ENCODE results near the gene ALOX12B. TPM values are rescaled to one million over a fixed set of nuclear protein-coding genes. Genes with fewer than 3 reads are reported as not detected.

The ALOX12B gene
- polyA plus RNA-seq, 1 of the 3 experiments (the other 2 are of a cell fraction), result 0.20 TPM

DNA sequence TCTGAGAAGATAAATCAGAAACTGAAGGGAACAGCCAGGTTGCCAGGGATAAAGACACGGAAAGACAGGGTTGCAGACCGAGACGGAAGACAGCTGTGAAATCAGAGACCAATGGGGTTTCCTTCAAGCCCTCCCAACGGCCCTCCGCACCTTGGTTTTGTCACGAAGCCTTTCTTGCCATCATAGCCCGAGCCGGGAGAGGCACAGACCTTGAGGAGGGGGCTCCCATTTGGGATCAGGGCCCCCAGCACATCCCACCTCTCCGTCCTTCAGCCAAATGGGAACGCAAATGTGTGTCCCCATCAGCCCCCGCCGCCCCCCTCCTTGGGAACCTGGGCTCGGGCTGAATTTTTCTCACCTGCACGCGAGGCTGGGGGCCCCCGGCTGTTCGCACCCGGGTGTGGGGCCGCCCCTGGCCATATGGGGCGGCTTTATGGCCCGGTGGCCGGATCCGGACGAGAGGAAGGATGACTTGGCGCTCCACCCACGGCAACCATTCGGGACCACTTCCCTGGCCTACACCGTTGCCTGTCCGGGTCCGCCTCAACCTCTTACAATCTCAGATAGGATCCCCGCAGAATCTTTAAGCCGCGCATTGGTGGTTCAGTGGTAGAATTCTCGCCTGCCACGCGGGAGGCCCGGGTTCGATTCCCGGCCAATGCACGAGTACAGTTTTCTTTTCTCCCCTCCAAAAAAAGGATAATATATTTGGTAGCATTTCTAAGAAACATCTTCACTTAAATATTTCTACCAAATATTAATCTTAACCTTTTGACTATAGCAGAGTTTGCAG is 37.8 kb upstream of the ALOX12B start:
- CTCF ChIA-PET, result interaction anchor here (1.1 to 4.9 kb wide), 9 partner anchors 13 to 98 kb away, joined by 3 to 50 read pairs (median 6); no protein-coding TSS in a partner anchor
- Histone ChIP-seq H3K9me3 (no peaks in the 10 kb centered on the region), H3K27ac (ENCODE audit: low read depth in 2 of 2, low read length in 1 of 2) (peak overlapping the region; percentile 17 to 54; a peak in 2 of 4 replicates), H3K4me3 (ENCODE audit: low read depth in 2 of 2, low read length in 1 of 2) (peak overlapping the region; percentile 53 to 81), H3K9me2 (no peaks in the 10 kb centered on the region), H4K20me1 (ENCODE audit: insufficient read depth) (peaks cover 5% of the 10 kb centered on the region; the same call in 1 of the 2 replicates), H3K4me2 (peak overlapping the region; percentile 97), H3F3A (replicated peaks; ENCODE audit: insufficient read depth) (peaks cover 29% of the 10 kb centered on the region), H3K9ac (peak overlapping the region; percentile 62), H3K36me3 (replicated peaks in 1 of 2; ENCODE audit: control insufficient read depth in 1 of 2, insufficient read depth in 2 of 2, low read length in 1 of 2) (no peaks in the 10 kb centered on the region), H2AFZ (ENCODE audit: low read depth) (peak overlapping the region; percentile 97; the same call in 1 of the 2 replicates), H3K79me2 (ENCODE audit: insufficient read depth) (no peaks in the 10 kb centered on the region), H3K4me1 (ENCODE audit: control insufficient read depth in 1 of 2, insufficient read depth in 2 of 2, low read depth in 1 of 2, low read length in 1 of 2) (peaks cover 0 to 32% of the 10 kb centered on the region in 2 experiments; a peak in 1 of 4 replicates), H3K27me3 (ENCODE audit: insufficient read depth) (no peaks in the 10 kb centered on the region; the same call in 1 of the 2 replicates)
- POLR2A ChIA-PET, result interaction anchor here (1.3 to 1.4 kb wide), 2 partner anchors 31 to 48 kb away, joined by 5 to 9 read pairs; no protein-coding TSS in a partner anchor
- DNase-seq, result peak; percentile 88
- 6% methylated on average over 30 of the region's 40 CpGs for WGBS (ENCODE audit: low lambda C conversion rate)
- TF ChIP-seq CTCF (IDR thresholded peaks at IDR 0.05) (no peak), MEF2A (IDR thresholded peaks at IDR 0.05; ENCODE audit: borderline replicate concordance, low read depth) (no peak), ELF1 (IDR thresholded peaks at IDR 0.05) (no peak), RXRA (IDR thresholded peaks at IDR 0.05; ENCODE audit: borderline replicate concordance, low read depth) (no peak), YY1 (IDR thresholded peaks at IDR 0.05; ENCODE audit: low read depth) (no peak), RCOR1 (IDR thresholded peaks at IDR 0.05; ENCODE audit: low read length) (no peak), TEAD4 (IDR thresholded peaks at IDR 0.05; ENCODE audit: borderline replicate concordance, insufficient read depth) (peak; percentile 96), REST (IDR thresholded peaks at IDR 0.05; ENCODE audit: low read depth, low read length) (peak; percentile 56; the same call in 1 of the 2 replicates), ZBTB33 (IDR thresholded peaks at IDR 0.05; ENCODE audit: borderline replicate concordance, low read depth) (no peak), MAX (IDR thresholded peaks at IDR 0.05; ENCODE audit: low read depth) (peak; percentile 52), CHD2 (IDR thresholded peaks at IDR 0.05; ENCODE audit: low read length, partially characterized antibody) (no peak), EP300 (IDR thresholded peaks at IDR 0.05; ENCODE audit: borderline replicate concordance in 1 of 2, low read depth in 1 of 2, low read length in 1 of 2) (no peak), NRF1 (IDR thresholded peaks at IDR 0.05; ENCODE audit: low read depth, low read length) (no peak), SIN3A (IDR thresholded peaks at IDR 0.05; ENCODE audit: borderline replicate concordance, low read depth, low read length) (0 out of 2 replicates have a peak, but pooled peaks have one; percentile 31), FOSL2 (IDR thresholded peaks at IDR 0.05; ENCODE audit: borderline replicate concordance, low read depth) (peak; percentile 69), JUND (IDR thresholded peaks at IDR 0.05) (no peak), FOXM1 (IDR thresholded peaks at IDR 0.05; ENCODE audit: low read depth) (no peak), EZH2phosphoT487 (IDR thresholded peaks at IDR 0.05; ENCODE audit: borderline replicate concordance, low read depth) (no peak), MXI1 (IDR thresholded peaks at IDR 0.05; ENCODE audit: low read depth, low read length) (0 out of 2 replicates have a peak, but pooled peaks have one; percentile 39)
- TF ChIP-seq, protein P1, sequence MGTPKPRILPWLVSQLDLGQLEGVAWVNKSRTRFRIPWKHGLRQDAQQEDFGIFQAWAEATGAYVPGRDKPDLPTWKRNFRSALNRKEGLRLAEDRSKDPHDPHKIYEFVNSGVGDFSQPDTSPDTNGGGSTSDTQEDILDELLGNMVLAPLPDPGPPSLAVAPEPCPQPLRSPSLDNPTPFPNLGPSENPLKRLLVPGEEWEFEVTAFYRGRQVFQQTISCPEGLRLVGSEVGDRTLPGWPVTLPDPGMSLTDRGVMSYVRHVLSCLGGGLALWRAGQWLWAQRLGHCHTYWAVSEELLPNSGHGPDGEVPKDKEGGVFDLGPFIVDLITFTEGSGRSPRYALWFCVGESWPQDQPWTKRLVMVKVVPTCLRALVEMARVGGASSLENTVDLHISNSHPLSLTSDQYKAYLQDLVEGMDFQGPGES (IDR thresholded peaks at IDR 0.05; ENCODE audit: low read depth, low read length), result no peak
- TF ChIP-seq, protein P2, sequence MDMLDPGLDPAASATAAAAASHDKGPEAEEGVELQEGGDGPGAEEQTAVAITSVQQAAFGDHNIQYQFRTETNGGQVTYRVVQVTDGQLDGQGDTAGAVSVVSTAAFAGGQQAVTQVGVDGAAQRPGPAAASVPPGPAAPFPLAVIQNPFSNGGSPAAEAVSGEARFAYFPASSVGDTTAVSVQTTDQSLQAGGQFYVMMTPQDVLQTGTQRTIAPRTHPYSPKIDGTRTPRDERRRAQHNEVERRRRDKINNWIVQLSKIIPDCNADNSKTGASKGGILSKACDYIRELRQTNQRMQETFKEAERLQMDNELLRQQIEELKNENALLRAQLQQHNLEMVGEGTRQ (IDR thresholded peaks at IDR 0.05; ENCODE audit: borderline replicate concordance, low read depth, low read length), result no peak
